ENCODE results near the gene TGM3.

GRCh38 chr20:2357114-2357513 is 61.3 kb downstream of the TGM3 start:
- TF ChIP-seq, protein P1, sequence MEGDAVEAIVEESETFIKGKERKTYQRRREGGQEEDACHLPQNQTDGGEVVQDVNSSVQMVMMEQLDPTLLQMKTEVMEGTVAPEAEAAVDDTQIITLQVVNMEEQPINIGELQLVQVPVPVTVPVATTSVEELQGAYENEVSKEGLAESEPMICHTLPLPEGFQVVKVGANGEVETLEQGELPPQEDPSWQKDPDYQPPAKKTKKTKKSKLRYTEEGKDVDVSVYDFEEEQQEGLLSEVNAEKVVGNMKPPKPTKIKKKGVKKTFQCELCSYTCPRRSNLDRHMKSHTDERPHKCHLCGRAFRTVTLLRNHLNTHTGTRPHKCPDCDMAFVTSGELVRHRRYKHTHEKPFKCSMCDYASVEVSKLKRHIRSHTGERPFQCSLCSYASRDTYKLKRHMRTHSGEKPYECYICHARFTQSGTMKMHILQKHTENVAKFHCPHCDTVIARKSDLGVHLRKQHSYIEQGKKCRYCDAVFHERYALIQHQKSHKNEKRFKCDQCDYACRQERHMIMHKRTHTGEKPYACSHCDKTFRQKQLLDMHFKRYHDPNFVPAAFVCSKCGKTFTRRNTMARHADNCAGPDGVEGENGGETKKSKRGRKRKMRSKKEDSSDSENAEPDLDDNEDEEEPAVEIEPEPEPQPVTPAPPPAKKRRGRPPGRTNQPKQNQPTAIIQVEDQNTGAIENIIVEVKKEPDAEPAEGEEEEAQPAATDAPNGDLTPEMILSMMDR (IDR thresholded peaks at IDR 0.05), result no peak
- TF ChIP-seq POLR2AphosphoS5 (IDR thresholded peaks at IDR 0.05) (no peak), POLR2A (IDR thresholded peaks at IDR 0.05) (no peak)
